Activated T-cell treated with anti-CD3 and anti-CD28 coated beads, Interleukin-2, amount 50 U/mL, for 24 hours (primary cell): ENCODE measurements around the gene B9D1.

Source experiments
- DNase-seq: peaks from one replicate; pipeline ENCODE4 v3.0.0-alpha.2; 2020
- H3K27ac Mint-ChIP-seq: 2 replicates; pipeline ENCODE4 v1.8.0; 2020; ENCODE audit warnings: mild to moderate bottlenecking, mixed read lengths
- H3K27me3 Mint-ChIP-seq: 2 replicates; pipeline ENCODE4 v1.8.0; 2020; ENCODE audit warnings: mixed read lengths
- H3K36me3 Mint-ChIP-seq: 2 replicates; pipeline ENCODE4 v1.8.0; 2020; ENCODE audit warnings: low read depth, mixed read lengths
- H3K4me1 Mint-ChIP-seq: 2 replicates; pipeline ENCODE4 v1.8.0; 2020; ENCODE audit warnings: low read depth, mixed read lengths
- H3K4me3 Mint-ChIP-seq: 2 replicates; pipeline ENCODE4 v1.8.0; 2020; ENCODE audit warnings: mild to moderate bottlenecking, moderate library complexity, mixed read lengths
- H3K9me3 Mint-ChIP-seq: 2 replicates; pipeline ENCODE4 v1.8.0; 2020; ENCODE audit warnings: mixed read lengths

Gene B9D1

GRCh38 chr17:19372866-19373504 is 10.5 kb upstream of the B9D1 start:
- no peak overlapping the region for H3K4me3 Mint-ChIP-seq
- H3K27me3 Mint-ChIP-seq: no peaks in the 10 kb centered on the region
- H3K9me3 Mint-ChIP-seq: no peaks in the 10 kb centered on the region
- peaks cover 44% of the 10 kb centered on the region for H3K4me1 Mint-ChIP-seq
- H3K36me3 Mint-ChIP-seq: peaks cover 7% of the 10 kb centered on the region
- H3K27ac Mint-ChIP-seq: no peak overlapping the region
- no peak for DNase-seq

DNA sequence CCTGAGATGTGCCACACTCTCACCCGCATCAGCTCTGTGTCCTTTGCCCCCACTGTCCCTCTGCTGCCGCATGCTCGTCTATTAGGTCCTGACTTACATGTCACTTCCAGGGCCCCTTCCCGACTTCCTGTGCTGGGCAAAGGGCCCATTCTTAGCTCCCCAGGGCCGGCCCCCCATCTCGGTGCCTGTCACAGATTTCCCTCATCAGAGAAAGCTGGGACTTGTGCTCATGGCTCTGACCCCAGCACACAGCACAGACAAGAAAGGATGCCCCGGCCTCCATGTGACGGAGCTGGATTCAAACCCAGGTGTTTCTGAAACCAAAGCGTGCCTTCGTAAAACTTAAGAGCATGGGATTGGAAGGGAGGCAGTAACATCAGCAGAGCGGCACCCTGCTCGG is 9.9 kb upstream of the B9D1 start:
- Mint-ChIP-seq H3K4me1 (peaks cover 44% of the 10 kb centered on the region), H3K4me3 (no peak overlapping the region)

DNA sequence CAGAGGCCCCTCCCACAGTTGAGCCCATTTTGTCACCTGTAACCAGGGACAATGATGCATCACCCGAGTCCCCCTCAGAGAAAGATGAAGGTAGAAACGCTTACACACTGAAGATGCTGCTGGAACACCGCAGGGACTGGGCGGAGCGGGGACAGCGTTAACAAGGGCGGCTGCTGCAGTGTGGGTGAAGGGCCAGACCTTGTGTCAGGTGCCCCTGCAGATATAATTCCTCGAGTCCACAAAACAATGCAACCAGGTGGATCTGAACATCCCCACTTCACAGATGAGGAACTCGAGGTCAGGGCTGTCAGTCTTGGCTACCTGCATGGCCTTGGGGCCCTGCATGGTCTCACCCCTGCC is 9.5 kb upstream of the B9D1 start:
- H3K36me3 Mint-ChIP-seq: no peaks in the 10 kb centered on the region
- peaks cover 41% of the 10 kb centered on the region for H3K4me1 Mint-ChIP-seq
- DNase-seq: no peak
- H3K27ac Mint-ChIP-seq: no peak overlapping the region
- no peaks in the 10 kb centered on the region for H3K9me3 Mint-ChIP-seq
- no peaks in the 10 kb centered on the region for H3K27me3 Mint-ChIP-seq
- H3K4me3 Mint-ChIP-seq: no peak overlapping the region

More for the DNA sequence above, 9.9 kb upstream of the B9D1 start:
- Mint-ChIP-seq H3K27ac (no peak overlapping the region), H3K36me3 (peaks cover 2% of the 10 kb centered on the region), H3K9me3 (no peaks in the 10 kb centered on the region), H3K27me3 (no peaks in the 10 kb centered on the region)
- DNase-seq: no peak

GRCh38 chr17:19371259-19372010 is 8.9 kb upstream of the B9D1 start:
- Mint-ChIP-seq H3K9me3 (no peaks in the 10 kb centered on the region), H3K27ac (no peak overlapping the region), H3K4me1 (peaks cover 38% of the 10 kb centered on the region), H3K4me3 (no peak overlapping the region), H3K27me3 (no peaks in the 10 kb centered on the region), H3K36me3 (no peaks in the 10 kb centered on the region)
- no peak for DNase-seq

- H3K27me3 Mint-ChIP-seq: no peaks in the 10 kb centered on the region
- H3K9me3 Mint-ChIP-seq: no peaks in the 10 kb centered on the region
- no peaks in the 10 kb centered on the region for H3K36me3 Mint-ChIP-seq
- H3K27ac Mint-ChIP-seq: peak overlapping the region; percentile 76
- peaks cover 35% of the 10 kb centered on the region for H3K4me1 Mint-ChIP-seq
- no peak overlapping the region for H3K4me3 Mint-ChIP-seq
- no peak for DNase-seq
These were observed 8.0 kb upstream of the B9D1 start for GRCh38 chr17:19370493-19370960.

DNA sequence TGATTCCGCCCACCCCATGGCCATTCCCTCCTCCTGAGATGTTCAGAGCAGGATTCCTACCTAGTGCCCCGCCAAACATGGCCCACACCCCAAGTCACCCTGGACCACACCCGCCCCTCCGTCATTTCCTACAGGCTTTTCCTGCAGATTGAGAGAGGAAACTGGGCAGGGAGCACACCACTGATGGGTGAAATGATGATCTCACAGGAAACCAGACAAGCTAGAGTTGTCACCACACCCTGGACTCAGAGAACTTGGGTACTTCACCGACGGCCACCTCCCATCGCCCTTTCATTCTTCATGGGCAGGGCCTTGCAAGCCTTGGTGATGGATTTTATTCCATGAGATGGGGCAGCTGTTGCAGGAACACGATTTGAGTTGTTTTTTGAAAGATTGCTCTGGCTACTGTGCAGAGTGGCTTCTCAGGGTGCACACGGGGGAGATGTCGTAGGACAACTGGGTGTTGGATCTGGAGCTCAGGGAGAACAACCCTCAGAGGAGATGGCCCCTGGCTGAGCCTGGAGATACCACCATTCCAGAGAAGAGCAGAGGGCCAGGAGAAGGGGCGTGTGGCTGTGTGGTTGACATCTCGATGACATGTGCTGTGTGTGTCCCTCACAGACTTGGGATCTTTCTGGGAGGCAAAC is 7.4 kb upstream of the B9D1 start:
- Mint-ChIP-seq H3K9me3 (no peaks in the 10 kb centered on the region), H3K4me3 (no peak overlapping the region), H3K27ac (peak overlapping the region; percentile 76), H3K36me3 (no peaks in the 10 kb centered on the region), H3K4me1 (peaks cover 34% of the 10 kb centered on the region), H3K27me3 (no peaks in the 10 kb centered on the region)
- no peak for DNase-seq

DNA sequence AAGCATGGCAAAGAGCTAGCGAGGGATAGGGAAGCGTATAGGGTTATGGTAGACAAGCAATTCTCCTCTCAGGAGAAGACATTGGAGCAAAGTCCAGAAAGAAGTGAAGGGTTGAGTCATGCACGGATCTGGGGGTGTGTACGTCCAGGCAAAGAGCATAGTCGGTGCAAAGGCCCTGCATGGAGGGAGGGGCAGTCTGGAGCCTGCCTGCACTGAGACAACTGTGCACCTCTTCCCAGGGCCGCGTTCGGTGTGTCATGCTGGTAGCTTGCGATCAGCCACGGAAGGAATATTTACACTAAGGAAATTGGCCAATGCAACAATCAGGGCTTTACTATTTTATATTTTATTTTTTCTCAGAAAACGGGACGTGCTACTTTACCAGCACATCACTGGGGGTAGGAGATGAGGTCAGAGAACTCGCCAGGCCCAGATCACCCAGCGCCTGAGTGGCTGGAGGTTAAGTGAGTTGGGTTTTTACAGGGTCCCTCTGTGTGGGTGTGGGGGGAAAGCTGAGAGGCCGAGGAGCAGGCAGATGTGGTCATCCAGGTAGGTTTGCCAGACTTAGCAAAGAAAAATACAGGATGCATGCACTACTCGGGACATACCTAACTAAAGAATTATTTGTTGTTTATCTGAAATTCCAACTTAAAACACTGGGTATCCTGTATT is 6.7 kb upstream of the B9D1 start:
- H3K36me3 Mint-ChIP-seq: no peaks in the 10 kb centered on the region
- no peak for DNase-seq
- no peaks in the 10 kb centered on the region for H3K9me3 Mint-ChIP-seq
- peaks cover 34% of the 10 kb centered on the region for H3K4me1 Mint-ChIP-seq
- no peak overlapping the region for H3K4me3 Mint-ChIP-seq
- peak overlapping the region; percentile 40 for H3K27ac Mint-ChIP-seq
- no peaks in the 10 kb centered on the region for H3K27me3 Mint-ChIP-seq

GRCh38 chr17:19368229-19368628 is 5.7 kb upstream of the B9D1 start:
- no peak overlapping the region for H3K4me3 Mint-ChIP-seq
- no peak overlapping the region for H3K27ac Mint-ChIP-seq
- H3K27me3 Mint-ChIP-seq: peaks cover 3% of the 10 kb centered on the region
- H3K36me3 Mint-ChIP-seq: no peaks in the 10 kb centered on the region
- DNase-seq: no peak
- H3K9me3 Mint-ChIP-seq: no peaks in the 10 kb centered on the region
- H3K4me1 Mint-ChIP-seq: peaks cover 33% of the 10 kb centered on the region

- DNase-seq: no peak
- H3K27ac Mint-ChIP-seq: no peak overlapping the region
These were observed 4.1 kb upstream of the B9D1 start for GRCh38 chr17:19366637-19366972.

DNA sequence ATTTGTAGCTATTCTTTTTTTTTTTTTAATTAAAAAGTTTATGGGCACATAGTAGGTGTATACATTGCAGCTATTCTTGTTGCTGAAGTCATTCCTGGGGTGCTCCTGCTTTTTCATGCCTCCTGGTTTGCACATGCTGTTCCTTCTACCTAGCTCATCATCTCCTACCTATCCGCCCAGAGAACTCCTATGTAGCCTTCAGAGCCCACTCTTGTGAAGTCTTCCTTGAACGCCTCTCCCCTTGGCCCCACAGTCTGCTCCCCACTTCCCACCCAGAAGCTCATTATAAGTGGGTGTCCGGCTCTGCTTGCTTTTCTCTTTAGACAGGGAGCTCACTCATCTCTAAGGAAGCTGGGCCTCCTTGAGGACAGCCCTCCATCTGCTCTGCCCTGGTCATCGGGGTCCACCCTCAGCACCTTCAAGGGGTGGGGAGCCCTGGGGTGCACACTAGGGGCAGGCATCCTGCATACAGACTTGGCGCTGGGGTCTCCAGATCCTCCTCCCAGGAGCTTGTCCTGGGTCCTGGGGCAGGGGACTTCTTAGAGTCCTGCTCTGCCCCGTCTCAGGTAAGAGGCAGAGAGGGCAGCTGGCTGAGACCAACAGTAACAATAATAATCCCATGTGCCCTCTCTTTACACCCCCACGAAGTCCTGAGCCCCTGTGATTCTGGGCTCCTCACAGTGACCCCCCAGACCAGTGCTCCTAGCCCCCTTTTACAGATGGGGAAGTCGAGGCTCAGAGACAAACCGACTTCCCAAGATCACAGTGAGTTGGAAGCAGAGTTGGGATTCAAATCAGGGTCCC is 3.5 kb upstream of the B9D1 start:
- Mint-ChIP-seq H3K36me3 (no peaks in the 10 kb centered on the region), H3K27me3 (peaks cover 3% of the 10 kb centered on the region), H3K4me3 (no peak overlapping the region), H3K4me1 (peaks cover 32% of the 10 kb centered on the region), H3K9me3 (no peaks in the 10 kb centered on the region), H3K27ac (no peak overlapping the region)
- no peak for DNase-seq

More at GRCh38 chr17:19366637-19366972, 4.1 kb upstream of the B9D1 start:
- H3K4me1 Mint-ChIP-seq: peaks cover 33% of the 10 kb centered on the region
- no peaks in the 10 kb centered on the region for H3K36me3 Mint-ChIP-seq
- H3K4me3 Mint-ChIP-seq: no peak overlapping the region
- no peaks in the 10 kb centered on the region for H3K9me3 Mint-ChIP-seq
- H3K27me3 Mint-ChIP-seq: peaks cover 3% of the 10 kb centered on the region

GRCh38 chr17:19365499-19365817 is 2.9 kb upstream of the B9D1 start:
- H3K9me3 Mint-ChIP-seq: no peaks in the 10 kb centered on the region
- H3K36me3 Mint-ChIP-seq: no peaks in the 10 kb centered on the region
- peaks cover 26% of the 10 kb centered on the region for H3K4me1 Mint-ChIP-seq
- no peak overlapping the region for H3K27ac Mint-ChIP-seq
- no peak for DNase-seq
- peaks cover 6% of the 10 kb centered on the region for H3K27me3 Mint-ChIP-seq
- no peak overlapping the region for H3K4me3 Mint-ChIP-seq

DNA sequence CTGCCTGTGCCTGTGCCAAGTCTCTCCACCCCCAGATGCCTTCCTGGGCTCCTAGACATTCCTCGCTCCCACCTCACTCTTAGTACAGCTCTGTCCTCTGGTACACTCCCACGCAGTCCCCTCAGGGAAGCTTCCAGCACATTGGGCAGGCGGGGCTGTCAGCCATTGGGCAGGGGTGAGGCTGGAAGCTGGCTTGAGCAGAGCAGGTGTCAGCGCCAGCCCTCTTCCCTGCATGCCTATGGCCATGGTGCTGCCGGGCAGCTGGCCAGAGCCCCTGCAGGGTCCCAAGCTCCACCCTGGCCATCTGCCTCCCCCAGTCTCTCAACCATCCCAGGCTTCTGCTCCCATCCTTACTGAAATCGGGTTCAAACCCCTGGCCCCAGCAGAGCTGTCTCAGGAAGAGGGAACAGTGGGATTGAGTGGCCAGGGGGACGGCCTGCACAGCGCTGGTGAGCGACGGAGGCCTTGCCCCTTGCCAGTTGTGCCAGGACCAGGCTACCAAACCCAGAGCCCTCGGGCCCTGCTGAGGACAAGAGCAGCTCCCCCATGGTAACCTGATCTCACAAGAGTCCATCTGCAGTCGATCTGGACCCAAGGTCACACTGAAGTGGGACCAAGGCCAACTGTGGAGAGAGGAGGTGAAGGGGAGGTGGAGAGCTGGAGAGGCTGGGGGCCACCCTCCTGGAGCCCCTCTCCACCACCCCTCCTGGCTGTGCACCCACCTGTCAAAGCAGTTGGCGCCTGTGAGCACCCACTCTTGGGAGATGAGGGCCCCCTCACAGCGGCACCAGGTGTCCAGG is 2.4 kb upstream of the B9D1 start:
- Mint-ChIP-seq H3K27ac (no peak overlapping the region), H3K4me1 (peaks cover 20% of the 10 kb centered on the region), H3K4me3 (no peak overlapping the region), H3K27me3 (peaks cover 6% of the 10 kb centered on the region), H3K9me3 (no peaks in the 10 kb centered on the region), H3K36me3 (no peaks in the 10 kb centered on the region)
- DNase-seq: no peak

GRCh38 chr17:19363460-19364035 is 1.0 kb upstream of the B9D1 start:
- Mint-ChIP-seq H3K4me1 (peaks cover 10% of the 10 kb centered on the region), H3K9me3 (no peaks in the 10 kb centered on the region), H3K36me3 (no peaks in the 10 kb centered on the region), H3K27ac (no peak overlapping the region), H3K4me3 (no peak overlapping the region), H3K27me3 (peaks cover 15% of the 10 kb centered on the region)
- no peak for DNase-seq
